Gastroesophageal sphincter (tissue), 4 donors: ENCODE measurements around the gene TAS1R1. TPM values are rescaled to one million over a fixed set of nuclear protein-coding genes. Genes with fewer than 3 reads are reported as not detected.

Source experiments
- ATAC-seq: fragments of 150-250 bp; one replicate; pipeline ENCODE4 v1.9.1; 2016; ENCODE audit warnings: mild to moderate bottlenecking, moderate library complexity
- H3K27ac ChIP-seq, 4 donors: fragments of 200-600 bp; sonication (generic) in 3 of 4; 1 replicate in 3 of 4; 2 replicates in 1 of 4; pipeline ENCODE4 v1.5.1; 2016 to 2019
- H3K27me3 ChIP-seq: fragments of 200-600 bp; sonication (generic); one replicate; pipeline ENCODE4 v1.5.1; 2019
- H3K36me3 ChIP-seq, 2 donors: fragments of 200-600 bp; sonication (generic); one replicate each; pipeline ENCODE4 v1.5.1; 2019; ENCODE audit warnings: control low read depth in 1 of 2
- H3K4me1 ChIP-seq, 3 donors: fragments of 200-600 bp; sonication (generic); 1 replicate in 2 of 3; 2 replicates in 1 of 3; pipeline ENCODE4 v1.5.1; 2016 to 2019; ENCODE audit warnings: control low read depth in 2 of 3
- H3K4me3 ChIP-seq, 2 donors: fragments of 200-600 bp; sonication (generic); one replicate each; pipeline ENCODE4 v1.5.1; 2019; ENCODE audit warnings: mild to moderate bottlenecking in 1 of 2, moderate library complexity in 1 of 2
- H3K9me3 ChIP-seq, 3 donors: fragments of 200-600 bp; sonication (generic); one replicate each; pipeline ENCODE4 v1.5.1; 2017 to 2019; ENCODE audit warnings: control low read depth in 2 of 3
- EP300 ChIP-seq: sonication (generic); formaldehyde crosslinking; IDR thresholded peaks from one replicate; pipeline ENCODE4 v1.6.1; 2017; ENCODE audit warnings: antibody characterized with exemption, mild to moderate bottlenecking
- POLR2A ChIP-seq, 2 donors: fragments of 450-650 bp; IDR thresholded peaks; one replicate each; pipeline ENCODE4 v1.6.1; 2017; ENCODE audit warnings: antibody characterized with exemption in 2 of 2, mild to moderate bottlenecking in 2 of 2, moderate library complexity in 1 of 2
- POLR2AphosphoS5 ChIP-seq: sonication (generic); formaldehyde crosslinking; IDR thresholded peaks from one replicate; pipeline ENCODE4 v1.6.1; 2017; ENCODE audit warnings: antibody characterized with exemption
- WGBS, 2 donors: methylation state at CpG; one replicate each; pipeline ENCODE4 v1.1.5; 2018; ENCODE audit warnings: low coverage in 1 of 2; 5-methylcytosine and 5-hydroxymethylcytosine counted together
- total RNA-seq, 4 donors: library from RNA; depleted of rRNA; stranded (reverse); fragments of >200 nt; gene quantifications; one replicate each; pipeline ENCODE4 v1.1.0, GENCODE V29; 2016
- TF ChIP-seq, protein P1 (sequence below), 4 experiments: fragments of 200-600 bp in 2 of 4; fragments of 450-650 bp in 2 of 4; sonication (generic) in 1 of 4; IDR thresholded peaks; one replicate each; pipeline ENCODE4 v1.5.1; 2017 to 2019; ENCODE audit warnings: antibody characterized with exemption in 4 of 4, mild to moderate bottlenecking in 2 of 4, moderate library complexity in 2 of 4

The TAS1R1 gene
- total RNA-seq = not detected

DNA sequence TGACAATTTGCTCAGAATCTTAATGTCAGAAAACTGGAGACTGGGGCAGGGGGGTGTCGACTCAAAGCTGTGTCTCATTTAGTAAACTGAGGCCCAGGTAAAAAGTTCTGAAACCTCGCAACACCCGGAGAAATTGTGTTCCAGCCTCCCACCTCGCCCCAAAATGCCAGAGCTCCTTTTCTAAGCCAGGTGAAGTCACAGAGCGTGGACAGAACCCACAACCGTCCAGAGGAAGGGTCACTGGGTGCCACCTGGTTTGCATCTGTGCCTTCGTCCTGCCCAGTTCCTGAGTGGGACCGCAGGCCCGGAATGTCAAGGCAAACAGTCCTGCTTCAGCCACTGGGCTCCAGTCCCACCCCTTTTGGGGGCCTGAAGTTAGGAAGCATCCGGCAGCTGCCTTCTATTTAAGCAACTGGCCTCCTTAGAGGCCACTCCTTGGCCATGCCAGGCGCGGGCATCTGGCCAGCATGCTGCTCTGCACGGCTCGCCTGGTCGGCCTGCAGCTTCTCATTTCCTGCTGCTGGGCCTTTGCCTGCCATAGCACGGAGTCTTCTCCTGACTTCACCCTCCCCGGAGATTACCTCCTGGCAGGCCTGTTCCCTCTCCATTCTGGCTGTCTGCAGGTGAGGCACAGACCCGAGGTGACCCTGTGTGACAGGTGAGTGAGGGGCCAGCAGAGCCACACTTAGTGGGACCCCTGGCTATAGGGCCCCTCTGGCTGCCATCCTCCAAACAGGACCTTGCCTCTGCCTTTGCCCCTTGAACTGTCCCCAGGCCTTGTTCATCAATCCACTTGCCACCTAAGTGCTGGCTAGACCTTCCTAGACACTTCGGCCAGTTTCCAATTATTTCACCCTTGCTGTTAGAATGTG, at the start of gene TAS1R1:
Gene TAS1R1 (plus strand): TSS at position 401 of the 872 bp plus-strand sequence. CDS start 67 bp downstream, at position 468.
- H3K9me3 ChIP-seq = no peaks in the 10 kb centered on the region
- H3K27ac ChIP-seq = peak within 1 kb of the TSS; percentile 47 to 90 (median 82)
- H3K36me3 ChIP-seq = peaks cover 0 to 13% of the 10 kb centered on the region in 2 donors
- 54% methylated on average over 15 of the region's 19 CpGs; no CpG with 5 or more reads in 1 of the 2 donors for WGBS, 2 donors
- H3K4me1 ChIP-seq = peaks cover 5 to 36% (median 19%) of the 10 kb centered on the region in 3 donors
- no peaks in the 10 kb centered on the region for H3K27me3 ChIP-seq
- no peak for ATAC-seq
- H3K4me3 ChIP-seq = peak within 1 kb of the TSS; percentile 56 to 64
- TF ChIP-seq, protein P1, sequence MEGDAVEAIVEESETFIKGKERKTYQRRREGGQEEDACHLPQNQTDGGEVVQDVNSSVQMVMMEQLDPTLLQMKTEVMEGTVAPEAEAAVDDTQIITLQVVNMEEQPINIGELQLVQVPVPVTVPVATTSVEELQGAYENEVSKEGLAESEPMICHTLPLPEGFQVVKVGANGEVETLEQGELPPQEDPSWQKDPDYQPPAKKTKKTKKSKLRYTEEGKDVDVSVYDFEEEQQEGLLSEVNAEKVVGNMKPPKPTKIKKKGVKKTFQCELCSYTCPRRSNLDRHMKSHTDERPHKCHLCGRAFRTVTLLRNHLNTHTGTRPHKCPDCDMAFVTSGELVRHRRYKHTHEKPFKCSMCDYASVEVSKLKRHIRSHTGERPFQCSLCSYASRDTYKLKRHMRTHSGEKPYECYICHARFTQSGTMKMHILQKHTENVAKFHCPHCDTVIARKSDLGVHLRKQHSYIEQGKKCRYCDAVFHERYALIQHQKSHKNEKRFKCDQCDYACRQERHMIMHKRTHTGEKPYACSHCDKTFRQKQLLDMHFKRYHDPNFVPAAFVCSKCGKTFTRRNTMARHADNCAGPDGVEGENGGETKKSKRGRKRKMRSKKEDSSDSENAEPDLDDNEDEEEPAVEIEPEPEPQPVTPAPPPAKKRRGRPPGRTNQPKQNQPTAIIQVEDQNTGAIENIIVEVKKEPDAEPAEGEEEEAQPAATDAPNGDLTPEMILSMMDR (IDR thresholded peaks at IDR 0.05) = no peak
- no peak for TF ChIP-seq EP300
- no peak for TF ChIP-seq POLR2A (IDR thresholded peaks at IDR 0.05)
- no peak for TF ChIP-seq POLR2AphosphoS5

DNA sequence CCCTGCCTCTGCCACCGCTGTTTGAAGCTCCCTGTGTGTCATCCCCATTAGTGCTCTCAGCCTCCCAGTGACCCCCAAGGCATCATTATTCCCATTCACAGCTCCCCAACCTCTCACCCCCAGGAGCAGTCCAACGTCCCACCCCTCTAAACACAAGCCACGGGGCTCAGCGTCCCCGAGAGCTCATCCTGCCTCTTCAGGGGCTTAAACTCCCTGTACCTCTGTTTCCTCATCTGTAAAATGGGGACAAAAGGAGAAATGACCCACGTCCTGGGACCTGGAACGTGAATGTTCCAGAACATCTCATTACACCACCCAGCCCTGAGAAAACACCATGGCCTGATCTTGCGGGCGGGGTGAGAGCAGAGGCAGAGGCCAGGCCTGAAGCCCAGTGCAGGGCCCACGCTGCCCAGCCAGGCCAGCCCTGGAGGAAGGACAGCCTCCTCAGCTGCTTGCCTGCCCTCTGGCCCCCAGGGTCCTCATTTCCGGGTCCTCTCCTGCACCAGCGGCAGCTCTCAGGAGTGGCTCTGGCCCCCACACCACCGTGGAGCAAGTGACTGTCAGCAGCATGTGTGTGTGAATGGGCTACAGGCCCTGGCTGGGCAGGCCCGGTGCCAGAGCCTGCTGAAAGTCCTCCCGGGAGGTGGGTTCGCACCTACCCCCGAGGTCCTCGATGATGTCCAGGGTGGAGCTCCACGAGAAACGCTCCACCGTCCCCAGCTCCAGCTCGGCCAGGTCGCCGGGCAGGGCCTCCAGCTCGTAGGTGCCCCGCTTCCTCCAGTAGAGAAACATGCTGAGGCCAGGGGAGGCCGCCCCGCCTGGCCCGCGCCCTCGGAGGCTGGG, 49.5 kb upstream of the TAS1R1 start:
- TF ChIP-seq POLR2A (IDR thresholded peaks at IDR 0.05) (no peak), EP300 (no peak), POLR2AphosphoS5 (no peak)
- TF ChIP-seq, protein P1 (IDR thresholded peaks at IDR 0.05) = no peak
- Histone ChIP-seq H3K27ac (no peak overlapping the region), H3K4me1 (peaks cover 0 to 20% (median 3%) of the 10 kb centered on the region in 3 donors), H3K27me3 (peaks cover 38% of the 10 kb centered on the region), H3K36me3 (no peaks in the 10 kb centered on the region), H3K4me3 (no peak overlapping the region), H3K9me3 (no peaks in the 10 kb centered on the region)
- 84 to 92% methylated on average over 4 to 11 of the region's 31 CpGs for WGBS, 2 donors
- no peak for ATAC-seq

DNA sequence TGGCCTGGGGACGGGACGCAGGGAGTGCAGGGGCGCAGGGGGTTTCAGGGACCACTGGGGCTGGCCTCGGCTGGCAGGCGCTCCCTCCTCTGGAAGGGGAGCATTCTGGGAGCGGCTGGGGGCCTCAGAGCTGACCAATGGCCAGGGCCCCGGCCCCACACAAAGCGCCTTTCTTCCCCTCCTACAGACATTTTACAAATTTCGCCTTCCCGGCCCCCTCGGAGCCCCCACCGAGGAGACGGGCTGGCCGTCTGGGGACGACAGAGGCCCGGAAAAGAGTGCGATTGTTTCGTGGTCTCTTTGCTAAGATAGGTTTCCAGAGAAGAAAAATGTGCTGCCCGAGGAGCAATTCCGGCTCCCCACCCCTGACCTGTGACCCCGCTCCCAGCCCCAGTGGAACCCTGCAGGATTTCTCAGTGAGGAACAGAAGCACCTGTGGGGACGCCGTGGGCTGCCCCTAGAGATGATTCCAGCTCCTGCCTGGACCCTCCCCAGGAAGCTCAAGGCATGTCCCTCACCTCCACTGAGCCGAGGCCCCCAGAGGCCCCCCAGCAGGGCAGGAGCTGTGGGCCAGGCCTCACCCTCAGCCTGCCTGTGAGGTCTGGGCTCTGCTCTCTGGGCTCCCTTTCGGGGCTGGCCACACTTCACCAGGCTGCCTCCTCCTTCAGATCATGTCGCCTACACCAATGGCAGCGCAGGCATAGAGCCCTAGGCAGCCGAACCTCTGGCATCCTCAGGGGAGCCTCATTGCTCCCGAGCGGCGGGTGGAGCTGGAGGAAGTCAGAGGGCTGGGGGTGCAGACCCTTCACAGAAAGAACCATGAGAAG, 48.7 kb upstream of the TAS1R1 start:
- Histone ChIP-seq H3K9me3 (no peaks in the 10 kb centered on the region), H3K27me3 (peaks cover 38% of the 10 kb centered on the region), H3K27ac (no peak overlapping the region), H3K36me3 (no peaks in the 10 kb centered on the region), H3K4me3 (no peak overlapping the region), H3K4me1 (peaks cover 0 to 16% (median 3%) of the 10 kb centered on the region in 3 donors)
- TF ChIP-seq POLR2AphosphoS5 (no peak), POLR2A (IDR thresholded peaks at IDR 0.05) (no peak), EP300 (no peak)
- TF ChIP-seq, protein P1 (IDR thresholded peaks at IDR 0.05) = no peak
- no peak for ATAC-seq
- 75% methylated on average over 14 of the region's 31 CpGs; no CpG with 5 or more reads in 1 of the 2 donors for WGBS, 2 donors

DNA sequence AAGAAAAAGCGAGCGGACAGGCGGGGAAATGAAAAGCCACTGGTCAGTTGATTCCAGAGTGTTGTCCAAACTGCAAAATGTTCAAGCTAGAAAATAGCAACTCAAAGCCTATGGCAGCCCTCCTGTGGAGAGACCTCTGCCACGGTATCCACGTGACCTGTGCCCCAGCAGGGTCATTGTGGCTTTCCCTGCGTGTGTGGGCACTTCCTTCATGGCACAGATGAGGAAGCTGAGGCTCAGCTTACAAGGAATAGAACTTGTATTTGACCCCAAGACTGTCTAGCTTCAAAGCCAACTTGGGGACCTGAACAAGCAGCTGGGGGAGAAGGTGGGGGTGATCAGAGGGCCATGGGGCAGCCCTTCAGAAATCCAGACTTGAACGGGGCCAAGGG, 48.1 kb upstream of the TAS1R1 start:
- Histone ChIP-seq H3K4me3 (no peak overlapping the region), H3K4me1 (peaks cover 0 to 10% (median 0%) of the 10 kb centered on the region in 3 donors), H3K9me3 (no peaks in the 10 kb centered on the region), H3K36me3 (no peaks in the 10 kb centered on the region), H3K27ac (no peak overlapping the region), H3K27me3 (peaks cover 36% of the 10 kb centered on the region)
- WGBS, 2 donors = 62% methylated on average over 3 of the region's 7 CpGs; no CpG with 5 or more reads in 1 of the 2 donors
- TF ChIP-seq, protein P1 (IDR thresholded peaks at IDR 0.05) = no peak
- no peak for TF ChIP-seq POLR2A (IDR thresholded peaks at IDR 0.05)
- TF ChIP-seq POLR2AphosphoS5 = no peak
- TF ChIP-seq EP300 = no peak
- no peak for ATAC-seq
